H1 (cell line): ENCODE measurements around the gene ZBTB20. TPM values are rescaled to one million over a fixed set of nuclear protein-coding genes. Genes with fewer than 3 reads are reported as not detected.

Experiments
- CTCF ChIA-PET: fragments of 300-600 bp; sonication (Branson Sonifier 250); formaldehyde crosslinking; loops from one replicate; lab custom pipeline; 2021; ENCODE audit not compliant: partially characterized antibody; lab: Charles Lee
- POLR2A ChIA-PET: fragments of 300-600 bp; sonication (Branson Sonifier 250); formaldehyde crosslinking; loops from one replicate; lab custom pipeline; 2021; ENCODE audit warnings: inconsistent platforms; ENCODE audit not compliant: partially characterized antibody; lab: Charles Lee
- DNase-seq, 2 experiments: peaks; one replicate each; pipeline versions ENCODE4 v3.0.0 to v3.0.0-alpha.2; 2010 to 2022; ENCODE audit warnings: low spot score in 2 of 2, low read depth in 1 of 2, mixed read lengths in 1 of 2
- FAIRE-seq: peaks from 2 replicates; lab custom pipeline; 2011; peaks lifted over from hg19 to GRCh38; lab: Jason Lieb, UNC
- H2AFZ ChIP-seq: 2 replicates; pipeline ENCODE4 v1.8.1; 2012; ENCODE audit warnings: low read length, inconsistent platforms
- H2AK5ac ChIP-seq: 2 replicates; pipeline ENCODE4 v1.6.1; 2013; ENCODE audit warnings: low read depth, low read length
- H2BK120ac ChIP-seq: replicated peaks from 2 replicates; pipeline ENCODE3; 2013; ENCODE audit warnings: low read depth, low read length, inconsistent platforms
- H2BK12ac ChIP-seq: 2 replicates; pipeline ENCODE4 v1.6.1; 2013; ENCODE audit warnings: low read depth, low read length
- H2BK15ac ChIP-seq: 2 replicates; pipeline ENCODE4 v1.6.1; 2013; ENCODE audit warnings: low read length
- H2BK20ac ChIP-seq: 2 replicates; pipeline ENCODE4 v1.6.1; 2013; ENCODE audit warnings: low read length
- H2BK5ac ChIP-seq: 2 replicates; pipeline ENCODE4 v1.6.1; 2013; ENCODE audit warnings: low read depth, low read length
- H3K14ac ChIP-seq: 2 replicates; pipeline ENCODE4 v1.6.1; 2013; ENCODE audit warnings: inconsistent platforms; ENCODE audit not compliant: insufficient read length
- H3K18ac ChIP-seq: 2 replicates; pipeline ENCODE4 v1.6.1; 2013; ENCODE audit warnings: low read length; ENCODE audit errors: extremely low read depth
- H3K23ac ChIP-seq: 2 replicates; pipeline ENCODE4 v1.6.1; 2013; ENCODE audit warnings: inconsistent platforms; ENCODE audit not compliant: insufficient read length
- H3K23me2 ChIP-seq: 2 replicates; pipeline ENCODE4 v1.6.1; 2013; ENCODE audit warnings: low read depth, low read length
- H3K27ac ChIP-seq: 2 replicates; pipeline ENCODE4 v1.6.1; 2011; ENCODE audit warnings: low read depth, low read length, inconsistent platforms
- H3K27me3 ChIP-seq, 4 experiments: replicated peaks in 1 of 4; 1 replicate in 1 of 4; 2 replicates in 3 of 4; pipeline versions ENCODE4 v1.6.1 to v1.8.1; 2011 to 2013; ENCODE audit warnings: low read length in 3 of 4, mild to moderate bottlenecking in 3 of 4, inconsistent platforms in 2 of 4, mixed read lengths in 2 of 4, moderate library complexity in 1 of 4; ENCODE audit not compliant: control insufficient read depth in 3 of 4, insufficient read depth in 3 of 4; ENCODE audit errors: extremely low read depth in 1 of 4
- H3K36me3 ChIP-seq, 4 experiments: 2 replicates each; pipeline versions ENCODE4 v1.6.1 to v1.8.1; 2011 to 2013; ENCODE audit warnings: mild to moderate bottlenecking in 4 of 4, low read length in 3 of 4, moderate library complexity in 2 of 4, control low read depth in 1 of 4, inconsistent platforms in 1 of 4; ENCODE audit not compliant: insufficient read depth in 4 of 4, control insufficient read depth in 2 of 4
- H3K4ac ChIP-seq: replicated peaks from 2 replicates; pipeline ENCODE3; 2013; ENCODE audit warnings: low read length, low read depth, mixed read lengths, inconsistent platforms; ENCODE audit not compliant: insufficient read length
- H3K4me1 ChIP-seq, 4 experiments: replicated peaks in 1 of 4; 1 replicate in 1 of 4; 2 replicates in 3 of 4; pipeline versions ENCODE4 v1.6.1 to v1.8.1; 2011 to 2013; ENCODE audit warnings: low read length in 3 of 4, inconsistent platforms in 2 of 4, mixed read lengths in 1 of 4; ENCODE audit not compliant: insufficient read depth in 4 of 4, control insufficient read depth in 3 of 4
- H3K4me2 ChIP-seq, 2 experiments: 2 replicates each; pipeline versions ENCODE4 v1.6.1 to v1.8.1; 2011 to 2013; ENCODE audit warnings: low read depth in 2 of 2, low read length in 2 of 2, control low read depth in 1 of 2, inconsistent platforms in 1 of 2, mild to moderate bottlenecking in 1 of 2; ENCODE audit not compliant: insufficient read depth in 1 of 2
- H3K4me3 ChIP-seq, 4 experiments: fragments of 200-600, 300-600 bp in 1 of 4; sonication (generic), shearing (Covaris generic), sonication (Bioruptor Twin) in 1 of 4; 2 replicates each; pipeline versions ENCODE4 v1.5.1 to v1.8.1; 2011 to 2016; ENCODE audit warnings: low read length in 4 of 4, low read depth in 3 of 4, control low read depth in 2 of 4, inconsistent platforms in 2 of 4, mild to moderate bottlenecking in 2 of 4, mixed read lengths in 1 of 4, moderate library complexity in 1 of 4; ENCODE audit not compliant: insufficient read depth in 2 of 4; ENCODE audit errors: extremely low read depth in 1 of 4
- H3K56ac ChIP-seq: replicated peaks from 2 replicates; pipeline ENCODE3; 2013; ENCODE audit warnings: low read depth, mild to moderate bottlenecking, mixed read lengths, low read length, inconsistent platforms; ENCODE audit not compliant: insufficient read length
- H3K79me1 ChIP-seq: 2 replicates; pipeline ENCODE4 v1.6.1; 2013; ENCODE audit warnings: low read depth, low read length, control low read depth
- H3K79me2 ChIP-seq, 2 experiments: 2 replicates each; pipeline versions ENCODE4 v1.6.1 to v1.8.1; 2012 to 2013; ENCODE audit warnings: low read length in 2 of 2, mild to moderate bottlenecking in 2 of 2, inconsistent platforms in 1 of 2; ENCODE audit not compliant: insufficient read depth in 2 of 2, control insufficient read depth in 1 of 2
- H3K9ac ChIP-seq, 4 experiments: replicated peaks in 1 of 4; 1 replicate in 1 of 4; 2 replicates in 3 of 4; pipeline versions ENCODE4 v1.6.1 to v1.8.1; 2011 to 2013; ENCODE audit warnings: low read depth in 3 of 4, low read length in 3 of 4, control low read depth in 2 of 4, mild to moderate bottlenecking in 2 of 4, moderate library complexity in 2 of 4, inconsistent platforms in 1 of 4; ENCODE audit errors: extremely low read depth in 1 of 4
- H3K9me3 ChIP-seq, 2 experiments: 2 replicates each; pipeline versions ENCODE4 v1.6.1 to v1.8.1; 2012 to 2013; ENCODE audit warnings: mild to moderate bottlenecking in 2 of 2, moderate library complexity in 2 of 2, control low read depth in 1 of 2, inconsistent platforms in 1 of 2, low read depth in 1 of 2, low read length in 1 of 2, mixed read lengths in 1 of 2; ENCODE audit not compliant: insufficient read depth in 2 of 2
- H4K20me1 ChIP-seq, 2 experiments: replicated peaks in 1 of 2; 2 replicates each; pipeline versions ENCODE3 to v1.8.1; 2011 to 2013; ENCODE audit warnings: inconsistent platforms in 2 of 2, low read length in 2 of 2, mild to moderate bottlenecking in 1 of 2; ENCODE audit not compliant: insufficient read depth in 2 of 2, control insufficient read depth in 1 of 2
- H4K5ac ChIP-seq: 2 replicates; pipeline ENCODE4 v1.6.1; 2013; ENCODE audit warnings: low read length, low read depth, mixed read lengths, inconsistent platforms; ENCODE audit not compliant: insufficient read length
- H4K8ac ChIP-seq: 2 replicates; pipeline ENCODE4 v1.8.0; 2013; ENCODE audit warnings: mild to moderate bottlenecking, moderate library complexity, low read length, inconsistent platforms; ENCODE audit not compliant: insufficient read depth; ENCODE audit errors: extremely low read depth
- H4K91ac ChIP-seq: replicated peaks from 2 replicates; pipeline ENCODE3; 2013; ENCODE audit warnings: low read length, mixed read lengths, inconsistent platforms; ENCODE audit not compliant: insufficient read length
- ASH2L ChIP-seq: fragments of 200-600, 300-600 bp; sonication (generic); IDR thresholded peaks from one replicate; pipeline ENCODE4 v1.7.1; 2017; ENCODE audit warnings: low read length
- JUND ChIP-seq: IDR thresholded peaks from 2 replicates; pipeline ENCODE4 v1.6.1; 2011; ENCODE audit warnings: mild to moderate bottlenecking, improper control_type of control experiment, low read length
- RNF2 ChIP-seq: fragments of 200-900, 300-1000 bp; sonication (generic); IDR thresholded peaks from 2 replicates; pipeline ENCODE4 v1.7.1; 2016; ENCODE audit warnings: borderline replicate concordance, low read depth, mild to moderate bottlenecking, antibody characterized with exemption, low read length; ENCODE audit not compliant: poor library complexity, severe bottlenecking; ENCODE audit errors: missing control alignments
- SP1 ChIP-seq: IDR thresholded peaks from 2 replicates; pipeline ENCODE4 v1.6.1; 2011; ENCODE audit warnings: low read depth, low read length
- TEAD4 ChIP-seq: IDR thresholded peaks from 2 replicates; pipeline ENCODE4 v1.6.1; 2012; ENCODE audit warnings: low read depth, low read length, inconsistent platforms, mixed read lengths
- WGBS, 2 experiments: shearing (Covaris generic) in 1 of 2; methylation state at CpG; one replicate each; pipeline versions ENCODE4 v1.1.6 to v1.1.7; 2013 to 2015; ENCODE audit warnings: low lambda C conversion rate in 2 of 2, mixed read lengths in 2 of 2, inconsistent platforms in 1 of 2, low coverage in 1 of 2, missing lambda C conversion rate in 1 of 2; ENCODE audit not compliant: insufficient replicate concordance in 2 of 2, insufficient coverage in 1 of 2, insufficient read length in 1 of 2; ENCODE audit errors: extremely low coverage in 1 of 2, missing lambda C conversion rate in 1 of 2; 5-methylcytosine and 5-hydroxymethylcytosine counted together
- polyA plus RNA-seq, 7 experiments: library from polyadenylated mRNA; depleted of rRNA in 3 of 7; stranded (reverse) in 5 of 7; unstranded in 2 of 7; fragments of >200 nt in 5 of 7; fragments of 200-250 nt in 2 of 7; gene quantifications; 1 replicate in 5 of 7; 2 replicates in 1 of 7; 4 replicates in 1 of 7; pipeline versions ENCODE4 v1.2.1 to v1.2.3, GENCODE V29; 2011 to 2013; ENCODE audit warnings: missing spikeins in 2 of 7, mixed read lengths in 2 of 7
- total RNA-seq: library from RNA; stranded (reverse); fragmentation: NEBNext Ultra II Directional; extraction: Animal tissue kit (Norgen Biotek cat#: 25700); gene quantifications from 2 replicates; pipeline ENCODE4 v1.2.1, GENCODE V29; 2021

Gene ZBTB20
- total and polyA plus RNA-seq, 2 of the 8 experiments (the other 6 are each of a cell fraction or from before 2014, with no cell fraction given), result 0.35 to 1.3 TPM

- H3K4me1 ChIP-seq, result peaks cover 3 to 5% (median 4%) of the 10 kb centered on the region in 4 experiments; a peak in 6 of 7 replicates
- no peak overlapping the region for H2AK5ac ChIP-seq
- H2BK20ac ChIP-seq, result no peak overlapping the region
- H3K79me1 ChIP-seq, result no peaks in the 10 kb centered on the region
- no peak overlapping the region for H4K5ac ChIP-seq
- H3K4me3 ChIP-seq, result peak overlapping the region in 1 of 4 experiments; percentile 30; a peak in 1 of 8 replicates
- no peak overlapping the region for H3K56ac ChIP-seq
- H4K8ac ChIP-seq, result no peak overlapping the region
- H2AFZ ChIP-seq, result no peak overlapping the region
- H3K23me2 ChIP-seq, result no peaks in the 10 kb centered on the region
- H2BK120ac ChIP-seq, result no peak overlapping the region
- H3K14ac ChIP-seq, result no peak overlapping the region
- H4K20me1 ChIP-seq, result no peaks in the 10 kb centered on the region
- WGBS, 2 experiments, result 24% methylated on average over 4 of the region's 4 CpGs; no CpG with 5 or more reads in 1 of the 2 experiments
- H2BK15ac ChIP-seq, result no peak overlapping the region
- DNase-seq (peak in 1 of 2 experiments; percentile 27), FAIRE-seq (peak; percentile 58)
- H3K18ac ChIP-seq, result no peak overlapping the region
- H2BK12ac ChIP-seq, result no peak overlapping the region
- H4K91ac ChIP-seq, result no peak overlapping the region
- H3K23ac ChIP-seq, result no peak overlapping the region
- no peak overlapping the region for H3K27ac ChIP-seq
- H3K9me3 ChIP-seq, result no peaks in the 10 kb centered on the region
- POLR2A ChIA-PET, result interaction anchor here (1.2 kb wide), 1 partner anchor 12 kb away, joined by 4 read pairs; no protein-coding TSS in a partner anchor
- no peaks in the 10 kb centered on the region for H3K79me2 ChIP-seq
- H2BK5ac ChIP-seq, result no peak overlapping the region
- H3K4ac ChIP-seq, result no peak overlapping the region
- TF ChIP-seq RNF2 (no peak), TEAD4 (peak; percentile 87), JUND (peak; percentile 87), ASH2L (peak; percentile 32), SP1 (peak; percentile 51; the same call in 1 of the 2 replicates)
- no peaks in the 10 kb centered on the region for H3K36me3 ChIP-seq
- H3K9ac ChIP-seq, result no peak overlapping the region
- no peaks in the 10 kb centered on the region for H3K27me3 ChIP-seq
- CTCF ChIA-PET, result interaction anchor here (0.6 to 0.7 kb wide), 2 partner anchors 17 to 66 kb away, joined by 3 to 4 read pairs; no protein-coding TSS in a partner anchor
- peak overlapping the region; percentile 10 to 31; a peak in 1 of 4 replicates for H3K4me2 ChIP-seq
These were observed 827.6 kb downstream of the ZBTB20 start for GRCh38 chr3:114319453-114319852.
